Measurements from ENCODE around the gene ATP6V0D1. TPM values are rescaled to one million over a fixed set of nuclear protein-coding genes. Genes with fewer than 3 reads are reported as not detected.

Gene ATP6V0D1
- total and polyA plus RNA-seq, 2 experiments from 2014 or later, result 20.6 to 68.7 TPM

DNA sequence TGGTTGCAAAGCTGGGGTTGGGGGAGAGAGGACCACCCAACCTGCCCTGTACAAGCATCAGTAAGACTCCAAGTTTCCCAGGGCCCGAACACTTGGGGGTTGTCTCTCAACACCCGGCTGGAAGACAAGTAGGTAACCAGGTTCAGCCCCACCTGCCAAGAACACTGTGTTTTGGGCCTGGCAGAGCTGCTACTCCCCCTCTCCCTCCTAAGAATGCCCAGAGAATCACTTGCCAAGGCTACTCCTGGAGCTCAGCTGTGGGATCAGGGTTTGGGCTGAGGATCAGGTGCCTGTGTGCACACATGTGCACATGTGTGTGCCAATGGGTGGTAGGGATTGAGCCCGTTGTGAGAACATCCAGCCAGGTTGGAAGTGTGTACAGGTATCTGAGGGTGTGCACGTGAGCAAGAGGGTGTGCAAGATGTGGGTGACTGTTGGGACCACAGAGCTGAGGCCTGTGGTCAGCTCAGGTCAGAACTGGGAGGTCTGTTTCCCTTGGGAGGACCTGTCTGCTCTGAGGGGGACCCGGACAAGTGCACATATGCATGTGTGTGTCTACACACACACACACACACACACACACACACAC lies 47.7 kb downstream of the ATP6V0D1 start (continued):
- TF ChIP-seq, protein P1, sequence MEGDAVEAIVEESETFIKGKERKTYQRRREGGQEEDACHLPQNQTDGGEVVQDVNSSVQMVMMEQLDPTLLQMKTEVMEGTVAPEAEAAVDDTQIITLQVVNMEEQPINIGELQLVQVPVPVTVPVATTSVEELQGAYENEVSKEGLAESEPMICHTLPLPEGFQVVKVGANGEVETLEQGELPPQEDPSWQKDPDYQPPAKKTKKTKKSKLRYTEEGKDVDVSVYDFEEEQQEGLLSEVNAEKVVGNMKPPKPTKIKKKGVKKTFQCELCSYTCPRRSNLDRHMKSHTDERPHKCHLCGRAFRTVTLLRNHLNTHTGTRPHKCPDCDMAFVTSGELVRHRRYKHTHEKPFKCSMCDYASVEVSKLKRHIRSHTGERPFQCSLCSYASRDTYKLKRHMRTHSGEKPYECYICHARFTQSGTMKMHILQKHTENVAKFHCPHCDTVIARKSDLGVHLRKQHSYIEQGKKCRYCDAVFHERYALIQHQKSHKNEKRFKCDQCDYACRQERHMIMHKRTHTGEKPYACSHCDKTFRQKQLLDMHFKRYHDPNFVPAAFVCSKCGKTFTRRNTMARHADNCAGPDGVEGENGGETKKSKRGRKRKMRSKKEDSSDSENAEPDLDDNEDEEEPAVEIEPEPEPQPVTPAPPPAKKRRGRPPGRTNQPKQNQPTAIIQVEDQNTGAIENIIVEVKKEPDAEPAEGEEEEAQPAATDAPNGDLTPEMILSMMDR (conservative IDR thresholded peaks at IDR 0.05; ENCODE audit: low read depth in 2 of 2), result no peak
- TF ChIP-seq NANOG (IDR thresholded peaks at IDR 0.05; ENCODE audit: borderline replicate concordance) (no peak), REST (IDR thresholded peaks at IDR 0.05; ENCODE audit: unreplicated experiment) (no peak), EZH2phosphoT487 (IDR thresholded peaks at IDR 0.05; ENCODE audit: unreplicated experiment) (no peak), STAT1 (IDR thresholded peaks at IDR 0.05; ENCODE audit: unreplicated experiment) (no peak)

- Mint-ChIP-seq H3K9me3 (peaks cover 3% of the 10 kb centered on the region; the same call in 1 of the 3 replicates), H3K27me3 (ENCODE audit: insufficient read depth, low read depth, poor library complexity) (peaks cover 37% of the 10 kb centered on the region), H3K36me3 (ENCODE audit: low read depth) (peaks cover 14% of the 10 kb centered on the region), H3K4me1 (peaks cover 41% of the 10 kb centered on the region), H3K4me3 (peak overlapping the region; percentile 84), H3K27ac (peak overlapping the region; percentile 94)
- Histone ChIP-seq H3K4me3 (peak overlapping the region; percentile 85), H3K27me3 (ENCODE audit: insufficient read depth) (peaks cover 23% of the 10 kb centered on the region), H3K9me2 (ENCODE audit: insufficient read depth) (no peaks in the 10 kb centered on the region), H3K4me2 (peak overlapping the region; percentile 98), H3K27ac (ENCODE audit: low read depth) (peak overlapping the region; percentile 74; the same call in 1 of the 2 replicates), H3F3A (replicated peaks; ENCODE audit: low read depth) (0 out of 2 replicates have a peak, but pooled peaks cover 4% of the 10 kb centered on the region), H3K4me1 (ENCODE audit: insufficient read depth) (peaks cover 25% of the 10 kb centered on the region), H3K79me2 (replicated peaks; ENCODE audit: insufficient read depth) (no peaks in the 10 kb centered on the region), H4K20me1 (replicated peaks; ENCODE audit: insufficient read depth) (no peaks in the 10 kb centered on the region), H2AFZ (no peak overlapping the region), H3K36me3 (ENCODE audit: insufficient read depth) (peaks cover 3% of the 10 kb centered on the region; the same call in 1 of the 2 replicates)
- TF ChIP-seq ETS1 (IDR thresholded peaks at IDR 0.05) (no peak), ZNF331 (CRISPR knock-in tag; IDR thresholded peaks at IDR 0.05; ENCODE audit: low read depth) (no peak), CREB1 (CRISPR knock-in tag; IDR thresholded peaks at IDR 0.05; ENCODE audit: low read depth) (no peak), ZNF114 (CRISPR knock-in tag; IDR thresholded peaks at IDR 0.05) (no peak), JUNB (IDR thresholded peaks at IDR 0.05; ENCODE audit: unreplicated experiment) (no peak)
- DNase-seq (ENCODE audit: low spot score), result no peak
- no peak for ATAC-seq
Observed at GRCh38 chr16:67432506-67432890, 48.5 kb downstream of the ATP6V0D1 start.
